ENCODE data around the gene BCL2L1. TPM values are rescaled to one million over a fixed set of nuclear protein-coding genes. Genes with fewer than 3 reads are reported as not detected.

Gene BCL2L1
- total RNA-seq, 1 donor from 2014 or later: 313 TPM

DNA sequence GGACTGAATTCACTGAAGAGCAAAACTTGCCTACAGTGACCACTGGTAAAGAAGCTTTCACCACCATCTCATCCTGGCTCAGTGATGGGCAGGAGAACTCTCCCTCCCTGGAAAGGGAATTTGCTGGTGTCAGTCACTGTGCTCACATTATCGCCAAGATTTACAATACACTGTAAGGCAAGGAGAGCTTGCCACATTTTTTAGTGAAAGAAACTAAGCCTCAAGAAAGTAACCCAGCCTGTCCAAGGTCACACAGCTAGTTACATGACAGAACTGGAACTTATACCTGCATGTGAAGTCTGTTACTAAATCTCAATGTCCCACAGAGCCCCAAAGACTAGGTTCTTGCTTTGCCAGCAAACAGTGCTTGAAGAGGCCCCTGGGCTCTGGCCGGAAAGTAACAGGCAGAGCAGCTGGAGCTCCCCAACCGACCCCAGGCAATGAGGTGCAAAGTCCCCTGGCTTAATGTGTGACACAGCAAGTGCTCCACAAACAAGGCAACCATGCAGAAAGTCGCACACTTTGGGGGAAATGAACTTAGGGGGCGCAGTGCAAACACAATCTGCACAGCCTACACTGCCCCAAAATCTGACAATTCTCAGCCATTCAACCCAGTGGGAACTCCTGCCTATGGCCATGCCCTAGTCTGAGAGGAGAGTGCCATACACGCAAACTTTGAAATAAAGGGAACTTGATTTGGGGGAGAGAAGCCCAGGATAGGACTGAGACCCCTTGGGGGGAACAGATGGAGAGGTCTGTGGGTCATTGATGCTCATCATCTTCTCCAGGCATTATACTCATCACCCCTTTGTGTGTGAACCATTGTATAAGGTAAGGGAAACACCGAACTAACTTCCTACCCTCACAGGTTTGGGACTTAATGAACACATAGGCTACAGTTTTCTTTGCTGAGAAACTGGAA lies 1.9 kb downstream of the BCL2L1 start:
- intact Hi-C loops (cut with micrococcal nuclease): loop anchor here (5.0 to 10.0 kb wide), 2 partner anchors 148 to 206 kb away; partner anchors contain the start of gene HM13
- H3K4me3 Mint-ChIP-seq (ENCODE audit: low read depth): peak overlapping the region; percentile 97
- H3K27ac Mint-ChIP-seq: peak overlapping the region; percentile 97
- no peaks in the 10 kb centered on the region for H3K9me3 Mint-ChIP-seq
- no peak for DNase-seq (ENCODE audit: low spot score)
- H3K36me3 Mint-ChIP-seq (ENCODE audit: low read depth): peaks cover 72% of the 10 kb centered on the region
- no peaks in the 10 kb centered on the region for H3K27me3 Mint-ChIP-seq (ENCODE audit: low read depth)
- peaks cover 31% of the 10 kb centered on the region for H3K4me1 Mint-ChIP-seq (ENCODE audit: low read depth)

DNA sequence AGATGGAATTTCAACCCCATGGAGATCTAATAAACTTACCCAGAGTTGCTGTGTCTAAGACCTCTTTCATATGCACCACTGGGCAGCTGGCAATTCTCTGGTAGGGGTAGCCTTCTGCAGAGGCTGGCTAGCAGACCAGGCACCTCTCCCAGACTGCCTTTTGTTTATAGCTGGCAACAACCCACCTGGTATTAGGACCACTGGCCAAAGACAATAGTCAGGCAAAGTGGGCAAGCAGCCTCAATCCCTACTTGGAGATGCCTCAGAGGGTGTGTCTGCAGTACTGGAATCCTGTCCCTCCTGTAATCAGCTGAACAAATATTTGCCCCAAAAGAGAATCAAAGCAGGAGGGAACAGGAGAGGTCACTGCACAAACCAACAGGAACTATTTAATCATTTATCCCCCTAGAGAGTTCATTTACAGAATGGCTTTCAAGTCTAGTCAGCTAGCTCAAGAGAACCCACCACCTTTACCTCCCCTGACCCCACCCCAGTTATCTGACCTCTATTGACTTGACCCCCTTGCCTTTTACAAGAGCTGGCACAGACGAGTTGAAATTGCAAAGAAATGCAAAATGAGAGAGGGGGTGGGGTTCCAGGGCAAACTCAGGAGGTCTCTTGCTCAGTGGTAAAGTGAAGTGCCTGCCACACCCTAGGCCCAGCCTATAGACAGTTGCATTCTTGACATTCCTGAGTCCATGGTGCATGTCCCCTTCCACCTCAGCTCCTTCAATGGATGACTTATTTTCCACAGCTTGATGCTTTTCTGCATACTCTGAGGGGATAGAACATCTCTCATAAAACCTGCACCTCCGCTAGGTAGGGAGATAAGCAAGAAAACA lies 2.8 kb downstream of the BCL2L1 start:
- Mint-ChIP-seq H3K27ac (peak overlapping the region; percentile 97), H3K36me3 (ENCODE audit: low read depth) (peaks cover 81% of the 10 kb centered on the region), H3K27me3 (ENCODE audit: low read depth) (no peaks in the 10 kb centered on the region), H3K4me1 (ENCODE audit: low read depth) (peaks cover 38% of the 10 kb centered on the region), H3K4me3 (ENCODE audit: low read depth) (peak overlapping the region; percentile 97), H3K9me3 (no peaks in the 10 kb centered on the region)
- intact Hi-C loops (cut with micrococcal nuclease): loop anchor here (5.0 to 10.0 kb wide), 2 partner anchors 148 to 205 kb away; partner anchors contain the start of gene HM13
- no peak for DNase-seq (ENCODE audit: low spot score)

GRCh38 chr20:31718952-31719643 lies 3.6 kb downstream of the BCL2L1 start:
- no peaks in the 10 kb centered on the region for H3K27me3 Mint-ChIP-seq (ENCODE audit: low read depth)
- H3K4me3 Mint-ChIP-seq (ENCODE audit: low read depth): peak overlapping the region; percentile 97
- H3K9me3 Mint-ChIP-seq: no peaks in the 10 kb centered on the region
- H3K4me1 Mint-ChIP-seq (ENCODE audit: low read depth): peaks cover 42% of the 10 kb centered on the region
- intact Hi-C loops (cut with micrococcal nuclease): no loop called here
- H3K27ac Mint-ChIP-seq: peak overlapping the region; percentile 97
- peaks cover 89% of the 10 kb centered on the region for H3K36me3 Mint-ChIP-seq (ENCODE audit: low read depth)
- no peak for DNase-seq (ENCODE audit: low spot score)

GRCh38 chr20:31717478-31718201 lies 5.0 kb downstream of the BCL2L1 start:
- H3K27ac Mint-ChIP-seq: peak overlapping the region; percentile 93
- peaks cover 99% of the 10 kb centered on the region for H3K36me3 Mint-ChIP-seq (ENCODE audit: low read depth)
- no peaks in the 10 kb centered on the region for H3K27me3 Mint-ChIP-seq (ENCODE audit: low read depth)
- peak overlapping the region; percentile 97 for H3K4me3 Mint-ChIP-seq (ENCODE audit: low read depth)
- intact Hi-C loops (cut with micrococcal nuclease): loop anchor here (1.0 kb wide), 3 partner anchors 17 to 42 kb away; no protein-coding TSS in a partner anchor
- no peaks in the 10 kb centered on the region for H3K9me3 Mint-ChIP-seq
- peaks cover 54% of the 10 kb centered on the region for H3K4me1 Mint-ChIP-seq (ENCODE audit: low read depth)
- peak; percentile 22 for DNase-seq (ENCODE audit: low spot score)

DNA sequence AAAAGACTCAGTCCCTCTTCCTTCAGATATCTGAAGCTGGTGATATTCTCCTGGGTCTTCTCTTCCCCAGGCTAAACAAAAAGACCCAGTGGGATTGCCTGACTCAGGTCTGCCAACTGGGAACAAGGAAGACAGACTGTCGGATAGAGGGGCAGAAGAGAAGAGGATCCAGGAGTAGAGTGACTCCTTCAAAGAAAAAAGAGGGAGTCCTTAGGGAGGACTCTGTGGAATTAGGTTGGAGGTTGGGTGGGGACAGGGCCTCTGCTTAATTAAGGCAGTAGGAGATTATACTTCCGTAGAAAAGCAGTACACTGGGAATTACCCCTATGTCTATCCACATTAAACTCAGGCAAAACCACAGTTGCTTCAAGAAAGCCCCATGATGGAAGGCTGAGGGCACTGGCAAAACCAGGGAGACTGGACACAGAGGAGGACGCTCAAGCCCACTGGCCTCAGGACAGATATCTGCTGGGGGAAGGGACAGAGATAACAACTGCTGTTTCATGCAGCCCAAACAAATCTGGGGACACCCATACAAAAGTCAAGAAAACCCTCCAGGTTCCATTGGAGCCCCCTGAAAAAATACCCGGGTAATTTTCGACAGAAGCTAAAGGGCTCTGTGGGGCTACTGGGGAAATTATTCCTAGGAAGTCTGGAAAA lies 5.7 kb downstream of the BCL2L1 start:
- Mint-ChIP-seq H3K4me1 (ENCODE audit: low read depth) (peaks cover 61% of the 10 kb centered on the region), H3K27me3 (ENCODE audit: low read depth) (no peaks in the 10 kb centered on the region), H3K4me3 (ENCODE audit: low read depth) (peak overlapping the region; percentile 97), H3K9me3 (no peaks in the 10 kb centered on the region), H3K36me3 (ENCODE audit: low read depth) (peaks cover 99% of the 10 kb centered on the region), H3K27ac (peak overlapping the region; percentile 93)
- intact Hi-C loops (cut with micrococcal nuclease): loop anchor here (1.0 kb wide), 3 partner anchors 17 to 42 kb away; no protein-coding TSS in a partner anchor
- no peak for DNase-seq (ENCODE audit: low spot score)

- intact Hi-C loops (cut with micrococcal nuclease): no loop called here
- Mint-ChIP-seq H3K27ac (peak overlapping the region; percentile 93), H3K4me1 (ENCODE audit: low read depth) (peaks cover 66% of the 10 kb centered on the region)
Observed at GRCh38 chr20:31716351-31716750, 6.3 kb downstream of the BCL2L1 start.

DNA sequence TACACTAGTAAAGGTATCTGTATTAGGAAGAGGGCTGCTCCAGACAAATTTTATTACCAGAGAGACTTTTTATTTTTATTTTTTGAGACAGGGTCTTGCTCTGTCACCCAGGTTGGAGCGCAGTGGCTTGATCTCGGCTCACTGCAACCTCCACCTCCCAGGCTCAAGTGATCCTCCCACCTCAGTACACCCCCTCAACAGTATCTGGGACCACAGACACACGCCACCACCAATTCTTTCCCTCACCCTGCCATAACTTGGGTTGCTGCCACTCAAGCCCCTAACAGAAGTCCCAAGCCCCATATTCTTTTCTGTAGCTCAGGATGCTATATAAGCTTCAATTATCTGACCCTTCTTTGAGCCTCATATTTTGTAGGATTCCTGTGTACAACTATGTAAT lies 6.9 kb downstream of the BCL2L1 start:
- Mint-ChIP-seq H3K36me3 (ENCODE audit: low read depth) (peaks cover 99% of the 10 kb centered on the region), H3K4me3 (ENCODE audit: low read depth) (peak overlapping the region; percentile 97), H3K9me3 (no peaks in the 10 kb centered on the region), H3K27me3 (ENCODE audit: low read depth) (no peaks in the 10 kb centered on the region), H3K27ac (peak overlapping the region; percentile 86), H3K4me1 (ENCODE audit: low read depth) (peaks cover 72% of the 10 kb centered on the region)
- intact Hi-C loops (cut with micrococcal nuclease): no loop called here
- no peak for DNase-seq (ENCODE audit: low spot score)

More at GRCh38 chr20:31716351-31716750, 6.3 kb downstream of the BCL2L1 start:
- Mint-ChIP-seq H3K4me3 (ENCODE audit: low read depth) (peak overlapping the region; percentile 97), H3K27me3 (ENCODE audit: low read depth) (no peaks in the 10 kb centered on the region), H3K36me3 (ENCODE audit: low read depth) (peaks cover 99% of the 10 kb centered on the region), H3K9me3 (no peaks in the 10 kb centered on the region)
- DNase-seq (ENCODE audit: low spot score): no peak

- Mint-ChIP-seq H3K27me3 (ENCODE audit: low read depth) (no peaks in the 10 kb centered on the region), H3K9me3 (no peaks in the 10 kb centered on the region), H3K36me3 (ENCODE audit: low read depth) (peaks cover 96% of the 10 kb centered on the region), H3K4me1 (ENCODE audit: low read depth) (peaks cover 78% of the 10 kb centered on the region), H3K27ac (peak overlapping the region; percentile 82), H3K4me3 (ENCODE audit: low read depth) (peak overlapping the region; percentile 97)
- intact Hi-C loops (cut with micrococcal nuclease): no loop called here
- DNase-seq (ENCODE audit: low spot score): no peak
Observed at GRCh38 chr20:31713312-31714273, 9.1 kb downstream of the BCL2L1 start.

DNA sequence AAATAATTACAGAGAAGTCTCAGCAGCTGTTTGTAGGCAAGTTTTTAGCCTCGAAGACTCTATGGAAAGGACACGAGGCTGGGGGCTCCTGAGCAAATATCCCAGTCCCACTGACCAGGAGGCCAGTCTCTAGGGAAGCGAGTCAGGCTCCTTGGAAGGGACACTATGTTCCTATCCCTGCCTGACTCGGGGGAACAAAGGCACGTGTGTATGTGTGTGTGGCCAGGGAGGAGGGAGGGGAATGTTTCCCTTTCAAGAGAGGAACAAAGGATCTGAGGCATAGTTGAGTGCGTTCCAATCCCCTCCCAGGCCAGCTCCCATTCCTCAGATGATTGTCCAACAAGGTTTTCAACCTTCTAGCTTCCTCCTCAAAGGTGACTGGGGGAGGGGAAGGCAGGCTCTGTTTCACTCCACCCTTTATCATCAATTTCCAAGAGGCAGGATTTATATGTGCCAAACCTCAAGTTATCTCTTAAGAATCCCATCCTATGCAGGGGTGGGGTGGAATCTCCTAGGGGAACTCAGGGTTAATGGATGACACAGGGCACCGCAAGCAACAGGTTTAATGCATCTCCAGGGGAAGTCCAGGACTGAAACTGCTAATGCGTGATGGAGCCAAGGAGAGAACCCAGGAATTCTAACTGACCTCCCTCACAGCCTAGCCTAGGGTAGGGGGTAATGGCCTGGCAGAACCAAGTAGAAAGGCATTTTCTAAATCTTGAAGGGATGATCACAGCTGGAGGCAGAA lies 9.9 kb downstream of the BCL2L1 start:
- no peaks in the 10 kb centered on the region for H3K27me3 Mint-ChIP-seq (ENCODE audit: low read depth)
- no peak for DNase-seq (ENCODE audit: low spot score)
- intact Hi-C loops (cut with micrococcal nuclease): no loop called here
- peak overlapping the region; percentile 82 for H3K27ac Mint-ChIP-seq
- H3K36me3 Mint-ChIP-seq (ENCODE audit: low read depth): peaks cover 98% of the 10 kb centered on the region
- H3K4me3 Mint-ChIP-seq (ENCODE audit: low read depth): peak overlapping the region; percentile 68
- H3K4me1 Mint-ChIP-seq (ENCODE audit: low read depth): peaks cover 75% of the 10 kb centered on the region
- no peaks in the 10 kb centered on the region for H3K9me3 Mint-ChIP-seq

DNA sequence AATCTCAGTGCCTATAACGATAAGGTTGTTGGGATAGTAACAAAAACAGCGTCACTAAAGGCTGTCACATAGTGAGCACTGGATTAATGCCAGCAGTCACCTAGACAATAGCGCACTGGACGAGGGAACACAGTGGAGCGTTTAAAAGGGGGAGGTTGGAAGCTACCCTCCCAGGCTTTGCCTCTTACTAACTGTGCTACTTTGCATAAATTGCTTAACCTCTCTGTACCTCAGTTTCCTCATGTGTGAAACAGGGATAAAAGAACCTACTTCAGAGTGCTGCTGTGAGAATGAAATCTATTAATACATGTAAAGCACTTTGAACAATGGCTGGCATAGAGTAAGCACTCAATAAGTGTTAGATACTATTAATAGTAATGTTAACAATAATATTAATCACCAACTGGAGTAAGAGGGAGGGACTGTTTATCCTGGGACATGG lies 10.5 kb downstream of the BCL2L1 start:
- peaks cover 71% of the 10 kb centered on the region for H3K4me1 Mint-ChIP-seq (ENCODE audit: low read depth)
- H3K27ac Mint-ChIP-seq: peak overlapping the region; percentile 5
- DNase-seq (ENCODE audit: low spot score): no peak
- no peak overlapping the region for H3K4me3 Mint-ChIP-seq (ENCODE audit: low read depth)
- peaks cover 98% of the 10 kb centered on the region for H3K36me3 Mint-ChIP-seq (ENCODE audit: low read depth)
- H3K27me3 Mint-ChIP-seq (ENCODE audit: low read depth): no peaks in the 10 kb centered on the region
- intact Hi-C loops (cut with micrococcal nuclease): no loop called here
- no peaks in the 10 kb centered on the region for H3K9me3 Mint-ChIP-seq
